Neuronal stem cell (in vitro differentiated cells): ENCODE measurements around the gene SIL1.
A peak's percentile ranks its signal among the peaks of the same experiment; 100 is the strongest.
"Not testable (repeated sequence)": the region's sequence is repeated elsewhere in the genome, so short reads cannot be mapped to it uniquely, and the experiment has no call there.

Source experiments
- DNase-seq: peaks from one replicate; pipeline ENCODE4 v3.0.0-alpha.2; 2013; ENCODE audit warnings: low spot score
- H2AFZ ChIP-seq: one replicate; pipeline ENCODE4 v1.6.1; 2013; ENCODE audit warnings: mild to moderate bottlenecking, low read length, inconsistent platforms
- H2AK5ac ChIP-seq: 2 replicates; pipeline ENCODE4 v1.6.1; 2013; ENCODE audit warnings: low read depth, mild to moderate bottlenecking, inconsistent platforms, low read length, moderate library complexity, mixed read lengths
- H2BK120ac ChIP-seq: 2 replicates; pipeline ENCODE4 v1.6.1; 2013; ENCODE audit warnings: low read depth, mild to moderate bottlenecking, inconsistent platforms, low read length, moderate library complexity, mixed read lengths
- H2BK12ac ChIP-seq: one replicate; pipeline ENCODE4 v1.6.1; 2013; ENCODE audit warnings: low read length, inconsistent platforms
- H2BK15ac ChIP-seq: 2 replicates; pipeline ENCODE4 v1.6.1; 2013; ENCODE audit warnings: mild to moderate bottlenecking, low read length, inconsistent platforms, mixed read lengths
- H2BK5ac ChIP-seq: one replicate; pipeline ENCODE4 v1.6.1; 2013; ENCODE audit warnings: inconsistent platforms, mild to moderate bottlenecking, low read length, moderate library complexity
- H3K14ac ChIP-seq: one replicate; pipeline ENCODE4 v1.6.1; 2013; ENCODE audit warnings: low read length, inconsistent platforms
- H3K18ac ChIP-seq: 2 replicates; pipeline ENCODE4 v1.6.1; 2013; ENCODE audit warnings: low read length, inconsistent platforms
- H3K23ac ChIP-seq: 2 replicates; pipeline ENCODE4 v1.6.1; 2013; ENCODE audit warnings: low read depth, mild to moderate bottlenecking, mixed read lengths, low read length, inconsistent platforms; ENCODE audit not compliant: poor library complexity
- H3K27ac ChIP-seq: replicated peaks from 3 replicates; pipeline ENCODE4 v1.5.1; 2013; ENCODE audit warnings: low read length, inconsistent platforms
- H3K27me3 ChIP-seq, 3 experiments: 2 replicates each; pipeline ENCODE4 v1.6.1; 2013; ENCODE audit warnings: low read length in 3 of 3, mild to moderate bottlenecking in 2 of 3, inconsistent platforms in 1 of 3, low read depth in 1 of 3, mixed read lengths in 1 of 3, moderate library complexity in 1 of 3; ENCODE audit not compliant: control insufficient read depth in 3 of 3, insufficient read depth in 3 of 3
- H3K36me3 ChIP-seq, 2 donors: replicated peaks in 1 of 2; 2 replicates each; pipeline ENCODE4 v1.6.1; 2013; ENCODE audit warnings: low read length in 2 of 2; ENCODE audit not compliant: control insufficient read depth in 2 of 2, insufficient read depth in 2 of 2
- H3K4ac ChIP-seq: 2 replicates; pipeline ENCODE4 v1.6.1; 2013; ENCODE audit warnings: inconsistent platforms, mild to moderate bottlenecking, low read length, moderate library complexity
- H3K4me1 ChIP-seq, 2 donors: 1 replicate in 1 of 2; 2 replicates in 1 of 2; pipeline ENCODE4 v1.6.1; 2013; ENCODE audit warnings: low read length in 2 of 2, low read depth in 1 of 2; ENCODE audit not compliant: control insufficient read depth in 2 of 2, insufficient read depth in 1 of 2
- H3K4me2 ChIP-seq: one replicate; pipeline ENCODE4 v1.6.1; 2013; ENCODE audit warnings: mild to moderate bottlenecking, low read length, inconsistent platforms; ENCODE audit not compliant: insufficient read depth, poor library complexity, severe bottlenecking
- H3K4me3 ChIP-seq, 2 donors: 2 replicates each; pipeline ENCODE4 v1.5.1; 2013; ENCODE audit warnings: low read length in 2 of 2, mild to moderate bottlenecking in 2 of 2, inconsistent platforms in 1 of 2, moderate library complexity in 1 of 2
- H3K79me1 ChIP-seq: one replicate; pipeline ENCODE4 v1.6.1; 2013; ENCODE audit warnings: low read depth, mild to moderate bottlenecking, inconsistent platforms, low read length, moderate library complexity
- H3K9ac ChIP-seq: one replicate; pipeline ENCODE4 v1.6.1; 2013; ENCODE audit warnings: mild to moderate bottlenecking, low read depth, low read length, inconsistent platforms; ENCODE audit not compliant: poor library complexity
- H3K9me3 ChIP-seq, 2 donors: replicated peaks in 1 of 2; 2 replicates each; pipeline versions ENCODE3 to v1.6.1; 2013; ENCODE audit warnings: low read length in 2 of 2, mild to moderate bottlenecking in 2 of 2, inconsistent platforms in 1 of 2, low read depth in 1 of 2, mixed read lengths in 1 of 2, moderate library complexity in 1 of 2; ENCODE audit not compliant: control insufficient read depth in 2 of 2, insufficient read depth in 1 of 2
- H4K8ac ChIP-seq: one replicate; pipeline ENCODE4 v1.6.1; 2013; ENCODE audit warnings: low read depth, mild to moderate bottlenecking, inconsistent platforms, low read length, moderate library complexity
- H4K91ac ChIP-seq: one replicate; pipeline ENCODE4 v1.6.1; 2013; ENCODE audit warnings: low read length, low read depth, mild to moderate bottlenecking, inconsistent platforms; ENCODE audit not compliant: poor library complexity
- WGBS, 2 donors: extraction: QIAGEN DNeasy Blood & Tissue Kit; methylation state at CpG; one replicate each; pipeline ENCODE4 v1.1.7; 2013; ENCODE audit warnings: missing lambda C conversion rate in 2 of 2, mixed read lengths in 1 of 2; ENCODE audit not compliant: insufficient read length in 2 of 2, insufficient replicate concordance in 1 of 2; ENCODE audit errors: extremely low coverage in 2 of 2; 5-methylcytosine and 5-hydroxymethylcytosine counted together

Gene SIL1

DNA sequence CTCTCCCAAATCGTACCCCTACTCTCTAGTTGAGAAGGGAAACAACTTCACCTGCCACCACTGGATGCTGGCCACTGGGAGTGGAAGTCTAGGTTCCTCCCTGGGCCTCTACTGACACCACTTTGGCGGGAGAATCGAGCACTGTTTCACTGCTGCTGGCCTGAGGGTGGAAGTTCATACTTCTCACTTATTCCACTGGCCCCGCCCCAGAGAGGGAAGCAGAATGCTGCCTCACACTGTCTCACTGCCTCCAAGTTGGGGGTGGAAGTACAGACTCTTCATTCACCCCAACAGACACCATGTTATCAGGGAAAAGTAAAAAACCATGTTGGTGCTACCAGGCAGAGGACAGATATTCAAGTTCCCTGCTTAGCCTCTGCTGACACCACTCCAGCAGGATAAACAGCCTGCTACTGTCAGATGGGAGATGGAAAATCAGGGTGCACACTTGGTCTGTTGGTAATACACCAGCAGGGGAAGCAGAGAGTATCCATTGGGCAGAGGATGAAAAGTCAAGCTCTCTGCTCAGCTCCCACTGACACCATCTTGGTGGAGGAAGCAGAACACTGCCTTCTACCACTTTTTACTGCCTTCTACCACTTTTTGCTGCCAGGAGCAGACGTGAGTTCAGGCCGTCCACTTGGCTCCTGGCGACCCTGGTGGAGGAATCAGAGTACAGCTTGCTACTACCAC is 159.4 kb downstream of the SIL1 start:
- Histone ChIP-seq H4K91ac (no peak overlapping the region), H3K4me3 (peak overlapping the region in 1 of 2 donors; percentile 11), H2BK15ac (no peak overlapping the region), H2AFZ (no peak overlapping the region), H3K27ac (no peak overlapping the region), H2BK120ac (no peak overlapping the region), H3K23ac (no peak overlapping the region), H2AK5ac (no peak overlapping the region), H3K14ac (no peak overlapping the region), H3K9ac (no peak overlapping the region), H3K4me2 (no peak overlapping the region), H2BK5ac (no peak overlapping the region), H4K8ac (no peak overlapping the region), H3K9me3 (peaks cover 0 to 11% of the 10 kb centered on the region in 2 donors), H3K79me1 (no peaks in the 10 kb centered on the region), H3K27me3 (no peaks in the 10 kb centered on the region), H3K18ac (no peak overlapping the region), H3K36me3 (peaks cover 0 to 17% of the 10 kb centered on the region in 2 donors), H3K4me1 (no peaks in the 10 kb centered on the region), H2BK12ac (no peak overlapping the region), H3K4ac (no peak overlapping the region)
- DNase-seq, result no peak
- WGBS, 2 donors, result no CpG with 5 or more reads among the region's 7 CpGs

DNA sequence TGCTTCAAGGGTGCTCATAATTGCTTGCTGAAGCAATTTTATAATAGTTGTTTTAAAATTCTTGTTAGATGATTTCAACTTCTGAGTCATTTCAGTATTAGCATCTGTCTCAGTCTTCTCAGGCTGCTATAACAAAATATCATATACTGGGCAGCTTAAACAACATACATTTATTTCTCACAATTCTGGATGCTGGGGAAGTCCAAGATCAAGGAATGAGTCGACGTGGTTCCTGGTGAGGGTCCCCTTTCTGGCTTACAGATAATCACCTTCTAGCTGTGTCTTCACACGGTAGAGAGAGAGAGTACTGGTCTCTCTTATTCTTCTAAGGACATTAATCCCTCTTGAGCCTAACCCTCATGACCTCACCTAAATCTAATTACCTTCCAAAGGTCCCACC is 160.4 kb downstream of the SIL1 start:
- Histone ChIP-seq H3K14ac (no peak overlapping the region), H4K91ac (no peak overlapping the region), H4K8ac (no peak overlapping the region), H3K9ac (no peak overlapping the region), H3K18ac (no peak overlapping the region), H3K4me3 (no peak overlapping the region), H2BK15ac (no peak overlapping the region), H2BK5ac (no peak overlapping the region), H3K27me3 (no peaks in the 10 kb centered on the region), H2AK5ac (no peak overlapping the region), H3K27ac (no peak overlapping the region), H3K79me1 (no peaks in the 10 kb centered on the region), H3K23ac (no peak overlapping the region), H3K36me3 (peaks cover 0 to 14% of the 10 kb centered on the region in 2 donors), H3K4ac (no peak overlapping the region), H2AFZ (no peak overlapping the region), H3K9me3 (peaks cover 0 to 18% of the 10 kb centered on the region in 2 donors), H2BK12ac (no peak overlapping the region), H3K4me1 (no peaks in the 10 kb centered on the region), H3K4me2 (no peak overlapping the region), H2BK120ac (no peak overlapping the region)
- no peak for DNase-seq
- no CpG with 5 or more reads among the region's 3 CpGs for WGBS, 2 donors

DNA sequence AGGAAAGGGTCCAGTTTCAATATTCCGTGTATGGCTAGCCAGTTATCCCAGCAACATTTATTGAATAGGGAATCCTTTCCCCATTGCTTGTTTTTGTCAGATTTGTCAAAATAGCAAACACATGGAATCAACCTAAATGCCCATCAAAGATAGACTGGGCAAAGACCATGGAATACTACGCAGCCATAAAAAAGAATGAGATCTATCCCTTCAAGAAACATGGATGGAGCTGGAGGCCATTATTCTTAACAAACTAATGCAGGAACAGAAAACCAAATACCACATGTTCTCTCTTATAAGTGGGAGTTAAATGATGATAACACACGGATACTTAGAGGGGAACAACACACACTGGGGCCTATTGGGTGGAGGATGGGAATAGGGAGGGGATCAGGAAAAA is 161.8 kb downstream of the SIL1 start:
- H3K4me2 ChIP-seq, H3K14ac ChIP-seq, H2BK15ac ChIP-seq, H2BK5ac ChIP-seq, H2AK5ac ChIP-seq, H4K91ac ChIP-seq, H4K8ac ChIP-seq, H3K27me3 ChIP-seq, H3K18ac ChIP-seq, H3K4me3 ChIP-seq, H3K79me1 ChIP-seq, DNase-seq, H2AFZ ChIP-seq, H3K23ac ChIP-seq, H2BK120ac ChIP-seq, H3K27ac ChIP-seq, H3K36me3 ChIP-seq, H3K4me1 ChIP-seq, H2BK12ac ChIP-seq, H3K9ac ChIP-seq, H3K4ac ChIP-seq: not testable (repeated sequence)
- H3K9me3 ChIP-seq, result peaks cover 0 to 23% of the 10 kb centered on the region in 2 donors
- WGBS, 2 donors, result no CpG with 5 or more reads among the region's 3 CpGs

DNA sequence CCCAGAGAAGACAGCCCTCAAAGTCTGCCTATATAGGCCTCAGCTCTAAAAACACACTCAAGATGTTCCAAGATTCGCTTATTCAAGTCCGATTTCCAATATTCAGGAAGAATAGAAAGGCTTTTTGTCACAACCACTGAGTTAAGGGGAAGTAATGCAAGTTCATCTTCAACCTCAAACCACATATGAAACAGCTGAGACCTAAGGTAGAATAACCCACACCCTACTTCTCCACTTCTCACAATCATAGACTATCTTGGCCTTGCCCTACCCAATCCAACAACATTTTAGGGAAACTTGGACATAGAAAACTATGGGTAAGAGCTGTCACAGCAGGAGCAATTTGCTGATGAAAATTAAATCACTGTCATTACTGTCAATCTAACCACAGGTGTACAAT is 171.0 kb downstream of the SIL1 start:
- Histone ChIP-seq H3K4me2 (no peak overlapping the region), H3K9me3 (peaks cover 0 to under 1% of the 10 kb centered on the region in 2 donors), H2BK5ac (no peak overlapping the region), H4K91ac (no peak overlapping the region), H3K4me3 (no peak overlapping the region), H3K27ac (no peak overlapping the region), H3K18ac (no peak overlapping the region), H3K4ac (no peak overlapping the region), H3K14ac (no peak overlapping the region), H3K9ac (no peak overlapping the region), H3K36me3 (peaks cover 0 to 32% of the 10 kb centered on the region in 2 donors), H2BK12ac (no peak overlapping the region), H4K8ac (no peak overlapping the region), H3K4me1 (no peaks in the 10 kb centered on the region), H3K23ac (no peak overlapping the region), H3K27me3 (no peaks in the 10 kb centered on the region), H2AFZ (no peak overlapping the region), H2BK15ac (no peak overlapping the region), H2BK120ac (no peak overlapping the region), H3K79me1 (no peaks in the 10 kb centered on the region), H2AK5ac (no peak overlapping the region)
- no CpG with 5 or more reads among the region's 2 CpGs for WGBS, 2 donors
- DNase-seq, result no peak
